Mesenchymal stem cell (in vitro differentiated cells and primary cell): ENCODE results near the gene CDK10.
A peak's percentile ranks its signal among the peaks of the same experiment; 100 is the strongest.
"Not testable (repeated sequence)": the region's sequence is repeated elsewhere in the genome, so short reads cannot be mapped to it uniquely, and the experiment has no call there.

Experiments
- DNase-seq: peaks from one replicate; pipeline ENCODE4 v3.0.0-alpha.2; 2013
- H2AFZ ChIP-seq: one replicate; pipeline ENCODE4 v1.6.1; 2013; ENCODE audit warnings: low read depth, mild to moderate bottlenecking, control low read depth, inconsistent platforms, low read length, moderate library complexity
- H2AK5ac ChIP-seq: 2 replicates; pipeline ENCODE4 v1.6.1; 2013; ENCODE audit warnings: low read length, moderate library complexity, mild to moderate bottlenecking, inconsistent platforms; ENCODE audit not compliant: severe bottlenecking
- H2BK120ac ChIP-seq: one replicate; pipeline ENCODE4 v1.6.1; 2013; ENCODE audit warnings: low read depth, mild to moderate bottlenecking, inconsistent platforms, low read length, moderate library complexity
- H2BK12ac ChIP-seq, 2 experiments: one replicate each; pipeline ENCODE4 v1.6.1; 2013; ENCODE audit warnings: inconsistent platforms in 2 of 2, low read length in 2 of 2, mild to moderate bottlenecking in 2 of 2, moderate library complexity in 2 of 2, control low read depth in 1 of 2
- H2BK15ac ChIP-seq: one replicate; pipeline ENCODE4 v1.6.1; 2013; ENCODE audit warnings: mild to moderate bottlenecking, low read depth, inconsistent platforms; ENCODE audit not compliant: poor library complexity, severe bottlenecking
- H2BK5ac ChIP-seq: 2 replicates; pipeline ENCODE4 v1.6.1; 2013; ENCODE audit warnings: low read depth, mild to moderate bottlenecking, low read length, control low read depth, inconsistent platforms; ENCODE audit not compliant: poor library complexity, severe bottlenecking
- H3K14ac ChIP-seq, 2 experiments: one replicate each; pipeline ENCODE4 v1.6.1; 2013; ENCODE audit warnings: inconsistent platforms in 2 of 2, low read length in 2 of 2, control low read depth in 1 of 2, mild to moderate bottlenecking in 1 of 2, moderate library complexity in 1 of 2
- H3K18ac ChIP-seq, 2 experiments: one replicate each; pipeline ENCODE4 v1.6.1; 2013; ENCODE audit warnings: inconsistent platforms in 2 of 2, low read length in 2 of 2, control low read depth in 1 of 2, low read depth in 1 of 2, mild to moderate bottlenecking in 1 of 2
- H3K23ac ChIP-seq, 2 experiments: one replicate each; pipeline ENCODE4 v1.6.1; 2013; ENCODE audit warnings: inconsistent platforms in 2 of 2, low read length in 2 of 2, mild to moderate bottlenecking in 2 of 2, moderate library complexity in 2 of 2, control low read depth in 1 of 2
- H3K27ac ChIP-seq: 2 replicates; pipeline ENCODE4 v1.5.1; 2013; ENCODE audit warnings: mild to moderate bottlenecking, moderate library complexity, low read length, control low read depth, inconsistent platforms; ENCODE audit not compliant: poor library complexity, severe bottlenecking
- H3K27me3 ChIP-seq, 2 experiments: 2 replicates each; pipeline versions ENCODE4 v1.6.1 to v1.7.0; 2013; ENCODE audit warnings: low read length in 2 of 2, mild to moderate bottlenecking in 2 of 2, moderate library complexity in 2 of 2, control low read depth in 1 of 2, inconsistent platforms in 1 of 2; ENCODE audit not compliant: control insufficient read depth in 1 of 2, insufficient read depth in 1 of 2
- H3K36me3 ChIP-seq, 2 experiments: 2 replicates each; pipeline versions ENCODE4 v1.6.1 to v1.7.0; 2013; ENCODE audit warnings: low read length in 2 of 2, control low read depth in 1 of 2, inconsistent platforms in 1 of 2, low read depth in 1 of 2, mild to moderate bottlenecking in 1 of 2; ENCODE audit not compliant: insufficient read depth in 2 of 2, control insufficient read depth in 1 of 2
- H3K4ac ChIP-seq, 2 experiments: one replicate each; pipeline ENCODE4 v1.6.1; 2013; ENCODE audit warnings: inconsistent platforms in 2 of 2, low read length in 2 of 2, mild to moderate bottlenecking in 2 of 2, moderate library complexity in 2 of 2, control low read depth in 1 of 2, low read depth in 1 of 2
- H3K4me1 ChIP-seq: 2 replicates; pipeline ENCODE4 v1.6.1; 2013; ENCODE audit warnings: low read depth, low read length, control low read depth; ENCODE audit not compliant: control insufficient read depth, insufficient read depth
- H3K4me2 ChIP-seq: 2 replicates; pipeline ENCODE4 v1.6.1; 2013; ENCODE audit warnings: low read length, mild to moderate bottlenecking, inconsistent platforms; ENCODE audit not compliant: poor library complexity, severe bottlenecking
- H3K4me3 ChIP-seq, 2 experiments: 2 replicates each; pipeline versions ENCODE4 v1.5.1 to v1.7.0; 2013; ENCODE audit warnings: low read length in 2 of 2, mild to moderate bottlenecking in 2 of 2, control low read depth in 1 of 2, low read depth in 1 of 2; ENCODE audit not compliant: insufficient read depth in 1 of 2
- H3K79me1 ChIP-seq: replicated peaks from 2 replicates; pipeline ENCODE4 v1.6.1; 2013; ENCODE audit warnings: mild to moderate bottlenecking, control low read depth, low read length, inconsistent platforms; ENCODE audit not compliant: poor library complexity, severe bottlenecking
- H3K9ac ChIP-seq: 2 replicates; pipeline ENCODE4 v1.7.0; 2013; ENCODE audit warnings: mild to moderate bottlenecking, low read length, moderate library complexity
- H3K9me3 ChIP-seq: 2 replicates; pipeline ENCODE4 v1.7.0; 2013; ENCODE audit warnings: mild to moderate bottlenecking, low read length; ENCODE audit not compliant: control insufficient read depth
- H4K8ac ChIP-seq: one replicate; pipeline ENCODE4 v1.6.1; 2013; ENCODE audit warnings: inconsistent platforms, mild to moderate bottlenecking, low read length, moderate library complexity
- H4K91ac ChIP-seq: one replicate; pipeline ENCODE4 v1.6.1; 2013; ENCODE audit warnings: mild to moderate bottlenecking, low read length, inconsistent platforms
- WGBS: methylation state at CpG from one replicate; pipeline ENCODE4 v1.1.7; 2013; ENCODE audit warnings: mixed read lengths; 5-methylcytosine and 5-hydroxymethylcytosine counted together

Gene CDK10

DNA sequence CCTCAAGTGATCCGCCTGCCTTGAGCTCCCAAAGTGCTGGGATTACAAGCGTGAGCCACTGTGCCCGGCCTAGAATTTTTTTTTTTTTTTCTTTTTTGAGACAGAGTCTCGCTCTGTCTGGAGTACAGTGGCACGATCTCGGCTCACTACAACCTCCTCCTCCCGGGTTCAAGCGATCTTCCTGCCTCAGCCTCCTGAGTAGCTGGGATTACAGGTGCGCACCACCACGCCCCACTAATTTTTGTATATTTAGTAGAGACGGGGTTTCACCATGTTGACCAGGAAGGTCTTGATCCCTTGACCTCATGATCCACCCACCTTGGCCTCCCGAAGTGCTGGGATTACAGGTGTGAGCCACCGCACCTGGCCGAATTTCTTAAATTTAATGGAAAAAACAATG is 12.2 kb downstream of the CDK10 start:
- H3K4me3 ChIP-seq, H3K9ac ChIP-seq, H3K27ac ChIP-seq, H3K4ac ChIP-seq, H4K8ac ChIP-seq, H3K14ac ChIP-seq, H2BK15ac ChIP-seq, H2BK12ac ChIP-seq, H2AFZ ChIP-seq, H2BK5ac ChIP-seq, H3K23ac ChIP-seq, DNase-seq, H3K18ac ChIP-seq, H3K9me3 ChIP-seq, H3K27me3 ChIP-seq, H4K91ac ChIP-seq, H3K4me2 ChIP-seq, H2BK120ac ChIP-seq, H2AK5ac ChIP-seq: not testable (repeated sequence)
- Histone ChIP-seq H3K36me3 (peaks cover 17 to 46% of the 10 kb centered on the region in 2 experiments), H3K4me1 (peaks cover 36% of the 10 kb centered on the region), H3K79me1 (peaks cover 19% of the 10 kb centered on the region)
- 98% methylated on average over 14 of the region's 14 CpGs for WGBS

GRCh38 chr16:89699629-89700099 is 13.2 kb downstream of the CDK10 start:
- not testable (repeated sequence) for H3K23ac ChIP-seq, H3K14ac ChIP-seq, H4K91ac ChIP-seq, H4K8ac ChIP-seq, H2BK15ac ChIP-seq, H3K9me3 ChIP-seq, H2AK5ac ChIP-seq, H2BK120ac ChIP-seq, H3K27ac ChIP-seq, H2BK5ac ChIP-seq, H3K18ac ChIP-seq, H2AFZ ChIP-seq, DNase-seq
- Histone ChIP-seq H3K36me3 (peaks cover 11 to 36% of the 10 kb centered on the region in 2 experiments), H3K4ac (peak overlapping the region in 1 of 2 experiments; percentile 32), H3K4me3 (peak overlapping the region in 1 of 2 experiments; percentile 80), H2BK12ac (peak overlapping the region in 1 of 2 experiments; percentile 29), H3K27me3 (peaks cover 0 to 13% of the 10 kb centered on the region in 2 experiments), H3K4me1 (peaks cover 36% of the 10 kb centered on the region), H3K4me2 (peak overlapping the region; percentile 70), H3K9ac (peak overlapping the region; percentile 86), H3K79me1 (peaks cover 18% of the 10 kb centered on the region)
- WGBS: 79% methylated on average over 18 of the region's 18 CpGs

- H2BK5ac ChIP-seq: no peak overlapping the region
- H3K4me2 ChIP-seq: peak overlapping the region; percentile 92
- H2BK12ac ChIP-seq: peak overlapping the region in 1 of 2 experiments; percentile 7
- peak overlapping the region; percentile 86 for H3K9ac ChIP-seq
- H3K27ac ChIP-seq: no peak overlapping the region
- peak overlapping the region; percentile 32 for H2AFZ ChIP-seq
- no peaks in the 10 kb centered on the region for H3K9me3 ChIP-seq
- peak overlapping the region; percentile 66 for H2BK15ac ChIP-seq
- DNase-seq: peak; percentile 98
- H3K79me1 ChIP-seq: peaks cover 18% of the 10 kb centered on the region
- no peak overlapping the region for H4K8ac ChIP-seq
- peak overlapping the region; percentile 19 to 76 for H3K18ac ChIP-seq
- peak overlapping the region in 1 of 2 experiments; percentile 78 for H3K4ac ChIP-seq
- H2BK120ac ChIP-seq: no peak overlapping the region
- WGBS: under 1% methylated on average over 30 of the region's 30 CpGs
- H3K4me1 ChIP-seq: peaks cover 36% of the 10 kb centered on the region
- peak overlapping the region in 1 of 2 experiments; percentile 31 for H3K14ac ChIP-seq
- no peak overlapping the region for H2AK5ac ChIP-seq
- H3K36me3 ChIP-seq: peaks cover 6 to 31% of the 10 kb centered on the region in 2 experiments
- H3K4me3 ChIP-seq: peak overlapping the region; percentile 80 to 85
- peak overlapping the region; percentile 14 for H4K91ac ChIP-seq
- peak overlapping the region in 1 of 2 experiments; percentile 56 for H3K23ac ChIP-seq
- H3K27me3 ChIP-seq: peaks cover 0 to 13% of the 10 kb centered on the region in 2 experiments
These were observed 13.7 kb downstream of the CDK10 start for GRCh38 chr16:89700100-89700648.

GRCh38 chr16:89700649-89701424 is 14.3 kb downstream of the CDK10 start:
- no peak overlapping the region for H2BK5ac ChIP-seq
- H3K9me3 ChIP-seq: no peaks in the 10 kb centered on the region
- H3K4me2 ChIP-seq: peak overlapping the region; percentile 92
- no peak overlapping the region for H3K27ac ChIP-seq
- H4K91ac ChIP-seq: peak overlapping the region; percentile 14
- H3K14ac ChIP-seq: peak overlapping the region in 1 of 2 experiments; percentile 3
- H4K8ac ChIP-seq: peak overlapping the region; percentile 63
- H3K9ac ChIP-seq: peak overlapping the region; percentile 86
- peaks cover 3 to 24% of the 10 kb centered on the region in 2 experiments for H3K36me3 ChIP-seq
- peak overlapping the region; percentile 37 to 78 for H3K4ac ChIP-seq
- H3K79me1 ChIP-seq: peaks cover 17% of the 10 kb centered on the region
- H3K4me1 ChIP-seq: peaks cover 38% of the 10 kb centered on the region
- H3K18ac ChIP-seq: peak overlapping the region; percentile 34 to 76
- no peak overlapping the region for H2BK15ac ChIP-seq
- no peak overlapping the region for H2AK5ac ChIP-seq
- H2AFZ ChIP-seq: peak overlapping the region; percentile 47
- H3K23ac ChIP-seq: peak overlapping the region in 1 of 2 experiments; percentile 57
- H2BK12ac ChIP-seq: peak overlapping the region in 1 of 2 experiments; percentile 7
- peaks cover 0 to 13% of the 10 kb centered on the region in 2 experiments for H3K27me3 ChIP-seq
- H2BK120ac ChIP-seq: no peak overlapping the region
- peak; percentile 65 for DNase-seq
- WGBS: 7% methylated on average over 61 of the region's 78 CpGs
- H3K4me3 ChIP-seq: peak overlapping the region; percentile 80 to 85
